IMR-90 (cell line): Measurements from ENCODE around the gene URI1. TPM values are rescaled to one million over a fixed set of nuclear protein-coding genes. Genes with fewer than 3 reads are reported as not detected.

ENCODE experiments used
- ATAC-seq: fragments of 200-7000 bp; cut with Tn5 transposase; 2 replicates; pipeline ENCODE4 v1.9.1; 2020; ENCODE audit warnings: low read depth, mild to moderate bottlenecking, moderate library complexity
- BruUV-seq: library from RNA; stranded (reverse); fragments of 400-500 nt; replicated peaks from 2 replicates; lab custom pipeline; 2021; lab: Mats Ljungman, UMichigan
- CTCF ChIA-PET: fragments of 300-600 bp; formaldehyde crosslinking; extraction: SDS; loops from one replicate; lab custom pipeline; 2021; ENCODE audit warnings: antibody characterized with exemption; lab: Yijun Ruan, JAX
- POLR2A ChIA-PET: fragments of 300-600 bp; sonication (Branson Sonifier 250); formaldehyde crosslinking; loops from one replicate; lab custom pipeline; 2022; ENCODE audit warnings: antibody characterized with exemption; ENCODE audit not compliant: unreplicated experiment; lab: Charles Lee
- DNase-seq: peaks from one replicate; pipeline ENCODE4 v3.0.0; 2013
- H2AFZ ChIP-seq: replicated peaks from 2 replicates; pipeline ENCODE3; 2013; ENCODE audit warnings: low read length, mild to moderate bottlenecking; ENCODE audit not compliant: poor library complexity
- H2AK5ac ChIP-seq: 2 replicates; pipeline ENCODE4 v1.6.1; 2013; ENCODE audit warnings: low read depth, low read length, inconsistent platforms
- H2AK9ac ChIP-seq: replicated peaks from 2 replicates; pipeline ENCODE3; 2013; ENCODE audit warnings: mild to moderate bottlenecking, low read depth, low read length, moderate library complexity; ENCODE audit not compliant: poor library complexity
- H2BK120ac ChIP-seq: 2 replicates; pipeline ENCODE4 v1.6.1; 2013; ENCODE audit warnings: low read depth, low read length, inconsistent platforms
- H2BK15ac ChIP-seq: 3 replicates; pipeline ENCODE4 v1.6.1; 2013; ENCODE audit warnings: low read depth, low read length, inconsistent platforms
- H2BK20ac ChIP-seq: 2 replicates; pipeline ENCODE4 v1.6.1; 2013; ENCODE audit warnings: low read depth, mild to moderate bottlenecking, inconsistent platforms, low read length, moderate library complexity
- H2BK5ac ChIP-seq: 2 replicates; pipeline ENCODE4 v1.6.1; 2013; ENCODE audit warnings: mild to moderate bottlenecking, low read depth, low read length, inconsistent platforms; ENCODE audit not compliant: poor library complexity, severe bottlenecking
- H3K14ac ChIP-seq: replicated peaks from 2 replicates; pipeline ENCODE4 v1.6.1; 2013; ENCODE audit warnings: low read depth, low read length, inconsistent platforms
- H3K18ac ChIP-seq: 2 replicates; pipeline ENCODE4 v1.6.1; 2013; ENCODE audit warnings: low read depth, low read length, control low read depth
- H3K23ac ChIP-seq: 2 replicates; pipeline ENCODE4 v1.6.1; 2013; ENCODE audit warnings: low read depth, low read length, inconsistent platforms
- H3K27ac ChIP-seq: 2 replicates; pipeline ENCODE4 v1.5.1; 2013; ENCODE audit warnings: mild to moderate bottlenecking, control low read depth, low read length; ENCODE audit not compliant: insufficient read depth
- H3K27me3 ChIP-seq: 2 replicates; pipeline ENCODE4 v1.6.1; 2013; ENCODE audit warnings: low read length; ENCODE audit not compliant: control insufficient read depth, insufficient read depth
- H3K36me3 ChIP-seq: 2 replicates; pipeline ENCODE4 v1.6.1; 2013; ENCODE audit warnings: low read length, mixed read lengths; ENCODE audit not compliant: control insufficient read depth, insufficient read depth
- H3K4ac ChIP-seq: 2 replicates; pipeline ENCODE4 v1.6.1; 2013; ENCODE audit warnings: low read depth, low read length, inconsistent platforms
- H3K4me1 ChIP-seq: 2 replicates; pipeline ENCODE4 v1.6.1; 2013; ENCODE audit warnings: low read length, mixed read lengths; ENCODE audit not compliant: control insufficient read depth, insufficient read depth
- H3K4me2 ChIP-seq: 2 replicates; pipeline ENCODE4 v1.6.1; 2013; ENCODE audit warnings: low read depth, mild to moderate bottlenecking, control low read depth, low read length, moderate library complexity
- H3K4me3 ChIP-seq: 2 replicates; pipeline ENCODE4 v1.5.1; 2013; ENCODE audit warnings: low read depth, mild to moderate bottlenecking, control low read depth, low read length, moderate library complexity; ENCODE audit not compliant: insufficient read depth
- H3K56ac ChIP-seq: 2 replicates; pipeline ENCODE4 v1.6.1; 2013; ENCODE audit warnings: low read length, inconsistent platforms; ENCODE audit not compliant: insufficient read depth; ENCODE audit errors: extremely low read depth
- H3K79me1 ChIP-seq, 2 experiments: 2 replicates each; pipeline ENCODE4 v1.6.1; 2013; ENCODE audit warnings: low read length in 2 of 2, inconsistent platforms in 1 of 2, low read depth in 1 of 2
- H3K9ac ChIP-seq: 2 replicates; pipeline ENCODE4 v1.6.1; 2013; ENCODE audit warnings: low read depth, low read length, control low read depth
- H3K9me1 ChIP-seq: 2 replicates; pipeline ENCODE4 v1.6.1; 2013; ENCODE audit warnings: low read length, inconsistent platforms; ENCODE audit not compliant: insufficient read depth
- H3K9me3 ChIP-seq: 2 replicates; pipeline ENCODE4 v1.6.1; 2013; ENCODE audit warnings: low read length; ENCODE audit not compliant: control insufficient read depth, insufficient read depth
- H4K20me1 ChIP-seq: 2 replicates; pipeline ENCODE4 v1.6.1; 2013; ENCODE audit warnings: low read length, inconsistent platforms; ENCODE audit not compliant: insufficient read depth
- H4K5ac ChIP-seq: 2 replicates; pipeline ENCODE4 v1.6.1; 2013; ENCODE audit warnings: mild to moderate bottlenecking, low read depth, low read length, control low read depth
- H4K8ac ChIP-seq, 2 experiments: 2 replicates each; pipeline ENCODE4 v1.6.1; 2013; ENCODE audit warnings: low read depth in 2 of 2, low read length in 2 of 2, control low read depth in 1 of 2, inconsistent platforms in 1 of 2
- H4K91ac ChIP-seq: 2 replicates; pipeline ENCODE4 v1.6.1; 2013; ENCODE audit warnings: low read depth, low read length, inconsistent platforms; ENCODE audit not compliant: insufficient read depth
- BHLHE40 ChIP-seq: fragments of 150-350 bp; IDR thresholded peaks from 2 replicates; pipeline ENCODE4 v1.6.1; 2016; ENCODE audit warnings: mild to moderate bottlenecking, low read depth, low read length
- ELK1 ChIP-seq: fragments of 150-350 bp; IDR thresholded peaks from 2 replicates; pipeline ENCODE4 v1.6.1; 2016; ENCODE audit warnings: low read depth, mild to moderate bottlenecking, low read length, moderate library complexity, borderline replicate concordance
- FOS ChIP-seq: fragments of 150-350 bp; IDR thresholded peaks from 2 replicates; pipeline ENCODE4 v1.6.1; 2016; ENCODE audit warnings: low read depth, low read length
- MAFK ChIP-seq: IDR thresholded peaks from 2 replicates; pipeline ENCODE4 v1.6.1; 2012; ENCODE audit warnings: low read depth, low read length, improper control_type of control experiment
- POLR2A ChIP-seq: IDR thresholded peaks from 2 replicates; pipeline ENCODE4 v1.6.1; 2012; ENCODE audit warnings: mild to moderate bottlenecking, low read depth, low read length
- RAD21 ChIP-seq: IDR thresholded peaks from 2 replicates; pipeline ENCODE4 v1.6.1; 2012; ENCODE audit warnings: low read length, improper control_type of control experiment
- RFX5 ChIP-seq: IDR thresholded peaks from 2 replicates; pipeline ENCODE4 v1.8.0; 2012; ENCODE audit warnings: low read depth, mild to moderate bottlenecking, low read length, moderate library complexity
- WGBS, 2 experiments: methylation state at CpG; one replicate each; pipeline versions ENCODE4 v1.1.5 to v1.1.7; 2013; ENCODE audit warnings: missing lambda C conversion rate in 2 of 2; ENCODE audit not compliant: insufficient read length in 1 of 2; ENCODE audit errors: extremely low coverage in 2 of 2; 5-methylcytosine and 5-hydroxymethylcytosine counted together
- dilution Hi-C: fragments of 300-500 bp; cut with HindIII; formaldehyde crosslinking; loops from one replicate; pipeline ENCODE4 v1.14.3; 2018; ENCODE audit warnings: low sequenced_read_pairs; ENCODE audit not compliant: unreplicated experiment
- in situ Hi-C: fragments of 300-500 bp; cut with MboI; formaldehyde crosslinking; loops from 3 replicates; pipeline ENCODE4 v1.14.3; 2019; ENCODE audit warnings: low sequenced_read_pairs, inconsistent platforms, mixed read lengths
- intact Hi-C: fragments of 100-400 bp; cut with micrococcal nuclease; formaldehyde crosslinking; loops from 2 replicates; pipeline ENCODE4 v1.10.0; 2022
- polyA plus RNA-seq, 3 experiments: library from polyadenylated mRNA; depleted of rRNA; stranded (reverse); fragments of >200 nt; gene quantifications; 2 replicates each; pipeline ENCODE4 v1.2.3, GENCODE V29; 2012; ENCODE audit warnings: low replicate concordance in 1 of 3
- total RNA-seq: library from RNA; depleted of rRNA; stranded (reverse); fragments of >200 nt; gene quantifications from 2 replicates; pipeline ENCODE4 v1.2.3, GENCODE V29; 2012

The URI1 gene
- total and polyA plus RNA-seq, 2 of the 4 experiments (the other 2 are of a cell fraction) = 43.2 to 45.3 TPM

- in situ Hi-C loops (no loop called here), intact Hi-C loops (no loop called here), dilution Hi-C loops (no loop called here)
- Histone ChIP-seq H4K8ac (no peak overlapping the region), H2AFZ (no peak overlapping the region), H4K5ac (no peak overlapping the region), H2BK5ac (no peak overlapping the region), H3K56ac (no peak overlapping the region), H3K79me1 (no peaks in the 10 kb centered on the region), H2BK20ac (no peak overlapping the region), H3K9me3 (no peaks in the 10 kb centered on the region), H3K23ac (no peak overlapping the region), H2BK15ac (no peak overlapping the region), H2AK5ac (no peak overlapping the region), H3K4me1 (no peaks in the 10 kb centered on the region), H3K4ac (no peak overlapping the region), H3K14ac (no peak overlapping the region), H4K91ac (no peak overlapping the region), H3K9me1 (no peaks in the 10 kb centered on the region), H3K36me3 (no peaks in the 10 kb centered on the region), H3K4me2 (no peak overlapping the region), H3K18ac (no peak overlapping the region), H3K4me3 (no peak overlapping the region), H3K9ac (no peak overlapping the region), H2AK9ac (no peak overlapping the region), H3K27ac (no peak overlapping the region), H2BK120ac (no peak overlapping the region), H4K20me1 (no peaks in the 10 kb centered on the region), H3K27me3 (no peaks in the 10 kb centered on the region)
- no peak for DNase-seq
- ChIA-PET POLR2A (no interaction called here), CTCF (no interaction called here)
- WGBS, 2 experiments = no CpG with 5 or more reads among the region's 13 CpGs
- no peak for ATAC-seq
- BruUV-seq = no TSS peak
- no peak for TF ChIP-seq BHLHE40
- TF ChIP-seq MAFK = no peak
- TF ChIP-seq RAD21 = no peak
- TF ChIP-seq ELK1 = no peak
- no peak for TF ChIP-seq RFX5
- no peak for TF ChIP-seq POLR2A
- no peak for TF ChIP-seq FOS
These were observed 118.6 kb downstream of the URI1 start for GRCh38 chr19:30060531-30061222.
